GM12873 (cell line): ENCODE measurements around the gene AIFM2.

Experiments used
- TF ChIP-seq, protein P1 (sequence below): IDR thresholded peaks from 2 replicates; pipeline ENCODE4 v1.5.1; 2012; ENCODE audit warnings: low read depth, mild to moderate bottlenecking, moderate library complexity, low read length, control low read depth; ENCODE audit not compliant: insufficient read depth; ENCODE audit errors: missing control alignments

Gene AIFM2

DNA sequence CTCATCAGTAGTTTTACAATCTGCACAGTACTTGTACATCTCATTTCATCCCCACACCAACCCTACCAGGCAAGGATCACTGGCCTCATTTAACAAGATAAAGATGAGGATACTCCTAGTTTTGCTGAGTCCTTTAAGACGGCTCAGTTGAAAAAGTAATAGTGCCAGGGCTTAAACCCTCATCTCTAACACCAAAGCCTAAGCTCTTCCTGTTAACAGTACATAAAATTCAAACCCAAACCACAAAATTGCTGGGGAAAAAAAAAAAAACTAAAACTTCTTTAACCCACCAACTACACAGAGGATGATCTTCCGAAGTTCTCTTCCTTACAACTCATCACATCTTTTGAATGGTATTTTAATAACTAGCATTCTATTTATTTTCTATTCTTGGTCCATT lies 36.4 kb upstream of the AIFM2 start:
- TF ChIP-seq, protein P1, sequence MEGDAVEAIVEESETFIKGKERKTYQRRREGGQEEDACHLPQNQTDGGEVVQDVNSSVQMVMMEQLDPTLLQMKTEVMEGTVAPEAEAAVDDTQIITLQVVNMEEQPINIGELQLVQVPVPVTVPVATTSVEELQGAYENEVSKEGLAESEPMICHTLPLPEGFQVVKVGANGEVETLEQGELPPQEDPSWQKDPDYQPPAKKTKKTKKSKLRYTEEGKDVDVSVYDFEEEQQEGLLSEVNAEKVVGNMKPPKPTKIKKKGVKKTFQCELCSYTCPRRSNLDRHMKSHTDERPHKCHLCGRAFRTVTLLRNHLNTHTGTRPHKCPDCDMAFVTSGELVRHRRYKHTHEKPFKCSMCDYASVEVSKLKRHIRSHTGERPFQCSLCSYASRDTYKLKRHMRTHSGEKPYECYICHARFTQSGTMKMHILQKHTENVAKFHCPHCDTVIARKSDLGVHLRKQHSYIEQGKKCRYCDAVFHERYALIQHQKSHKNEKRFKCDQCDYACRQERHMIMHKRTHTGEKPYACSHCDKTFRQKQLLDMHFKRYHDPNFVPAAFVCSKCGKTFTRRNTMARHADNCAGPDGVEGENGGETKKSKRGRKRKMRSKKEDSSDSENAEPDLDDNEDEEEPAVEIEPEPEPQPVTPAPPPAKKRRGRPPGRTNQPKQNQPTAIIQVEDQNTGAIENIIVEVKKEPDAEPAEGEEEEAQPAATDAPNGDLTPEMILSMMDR = no peak

DNA sequence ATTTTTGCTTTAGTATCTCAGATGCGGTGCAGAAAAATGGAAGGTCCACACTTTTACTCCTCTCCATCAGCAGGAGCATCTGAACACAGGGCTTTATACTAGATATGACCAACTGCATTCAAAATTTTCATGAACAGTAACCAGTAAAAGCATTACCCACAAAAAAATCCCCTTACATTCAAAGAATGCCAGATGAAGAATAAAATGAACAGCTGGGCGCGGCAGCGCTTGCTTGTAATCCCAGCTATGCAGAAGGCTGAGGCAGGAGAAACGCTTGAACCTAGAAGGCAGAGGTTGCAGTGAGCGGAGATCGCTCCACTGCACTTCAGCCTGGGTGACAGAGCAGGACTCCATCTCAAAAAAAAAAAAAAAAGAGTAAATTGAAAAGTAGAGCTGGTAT lies 34.6 kb upstream of the AIFM2 start:
- TF ChIP-seq, protein P1 = no peak

DNA sequence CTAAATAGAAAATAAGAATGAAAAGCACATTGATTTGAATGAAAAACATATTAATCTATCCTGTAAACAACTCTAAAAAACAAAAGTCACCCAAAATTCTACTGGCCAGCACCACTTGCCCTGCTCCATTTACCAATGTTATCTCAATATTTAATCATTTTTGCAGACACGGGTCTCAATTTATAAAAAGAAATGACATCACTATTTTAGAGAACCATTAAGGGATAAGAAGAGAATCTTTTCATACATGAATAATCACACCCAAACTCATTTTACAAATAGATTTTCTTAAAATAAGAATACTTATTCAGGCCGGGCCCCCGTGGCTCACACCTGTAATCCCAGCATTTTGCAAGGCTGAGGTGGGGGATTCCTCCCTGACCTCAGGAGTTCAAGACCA lies 33.8 kb upstream of the AIFM2 start:
- TF ChIP-seq, protein P1 = no peak

DNA sequence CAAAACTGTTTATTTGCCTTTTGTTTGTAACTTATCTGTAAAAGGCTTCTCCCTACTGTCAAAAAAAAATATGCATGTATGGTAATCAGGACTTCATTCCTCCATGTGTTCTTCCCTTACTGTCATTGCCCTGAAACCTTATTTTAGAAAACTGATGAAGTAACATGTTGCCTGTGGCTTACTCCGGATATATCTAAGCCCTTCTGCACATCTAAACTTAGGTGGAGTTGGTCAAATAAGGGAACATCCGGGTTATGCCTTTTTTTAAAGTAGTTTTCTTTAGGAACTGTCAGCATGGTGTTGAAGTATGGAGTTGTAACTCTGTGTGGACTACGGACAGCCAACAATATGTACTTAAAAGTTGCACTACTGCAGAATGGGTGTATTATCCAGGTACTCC lies 31.5 kb upstream of the AIFM2 start:
- TF ChIP-seq, protein P1 = no peak

DNA sequence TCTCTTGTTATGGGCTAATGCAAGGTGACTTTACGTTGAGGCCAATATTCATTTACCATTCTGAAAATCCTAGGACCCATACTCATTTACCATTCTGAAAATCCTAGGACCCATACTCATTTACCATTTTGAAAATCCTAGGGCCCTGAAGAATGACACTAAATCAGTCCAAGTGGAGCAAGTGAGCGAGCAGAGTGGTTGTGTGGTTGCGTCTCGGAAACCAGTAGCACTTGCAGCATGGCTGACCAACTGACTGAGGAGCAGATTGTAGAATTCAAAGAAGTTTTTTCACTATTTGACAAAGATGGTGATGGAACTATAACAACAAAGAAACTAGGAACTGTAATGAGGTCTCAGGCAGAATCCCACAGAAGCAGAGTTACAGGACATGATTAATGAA lies 30.8 kb upstream of the AIFM2 start:
- TF ChIP-seq, protein P1 = no peak

DNA sequence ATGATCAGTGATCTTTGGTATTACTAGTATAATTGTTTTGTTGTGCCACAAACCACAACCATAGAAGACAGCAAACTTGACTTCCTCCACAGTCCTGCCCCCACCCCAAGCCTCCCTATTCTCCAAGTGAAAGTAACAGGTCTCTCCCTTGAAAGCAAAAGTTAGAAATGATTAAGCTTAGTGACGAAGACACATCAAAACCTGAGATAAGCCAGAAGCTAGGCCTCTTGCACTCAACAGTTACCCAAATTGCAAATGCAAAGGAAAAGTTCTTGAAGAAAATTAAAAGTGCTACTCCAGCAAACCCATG lies 30.2 kb upstream of the AIFM2 start:
- TF ChIP-seq, protein P1 = no peak

DNA sequence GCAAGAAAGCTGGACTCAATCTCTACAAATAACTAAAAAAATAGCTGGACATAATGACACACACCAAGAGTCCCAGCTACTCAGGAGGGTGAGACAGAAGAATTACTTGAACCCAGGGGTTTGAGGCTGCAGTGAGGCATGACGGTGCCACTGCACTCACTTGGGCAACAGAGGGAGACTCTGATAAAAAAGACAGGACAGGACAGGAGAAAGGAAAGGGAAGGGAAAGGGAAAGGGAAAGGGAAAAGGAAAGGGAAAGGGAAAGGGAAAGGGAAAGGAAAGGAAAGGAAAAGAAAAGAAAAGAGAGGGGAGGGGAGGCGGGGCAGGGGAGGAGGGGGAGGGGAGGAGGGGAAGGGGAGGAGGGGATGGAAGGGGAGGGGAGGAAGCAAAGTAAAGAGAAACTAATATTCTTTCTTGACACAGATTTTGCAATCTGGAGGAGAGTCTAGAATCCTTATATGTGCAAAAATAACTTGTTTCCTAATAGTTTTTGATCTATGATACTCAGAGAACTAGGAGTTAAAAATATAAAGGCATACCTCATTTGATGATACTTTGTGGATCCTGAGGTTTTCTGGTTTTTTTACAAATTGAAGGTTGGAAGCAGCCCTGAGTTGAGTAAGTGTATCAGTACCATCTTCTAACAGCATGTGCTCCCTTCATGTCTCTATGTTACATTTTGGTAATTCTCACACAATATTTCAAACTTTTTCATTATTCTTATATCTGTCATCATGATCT lies 29.7 kb upstream of the AIFM2 start:
- TF ChIP-seq, protein P1 = no peak
